B cell (primary cell): ENCODE results near the gene NATD1. TPM values are rescaled to one million over a fixed set of nuclear protein-coding genes. Genes with fewer than 3 reads are reported as not detected.
A peak's percentile ranks its signal among the peaks of the same experiment; 100 is the strongest.

Experiments
- ATAC-seq: fragments of 200-7000 bp; cut with Tn5 transposase; one replicate; pipeline ENCODE4 v1.10.0; 2021; ENCODE audit warnings: low read depth, mild to moderate bottlenecking, moderate number of reproducible peaks, moderate library complexity
- CTCF ChIA-PET: fragments of 350-600 bp; sonication (Branson Sonifier 250); formaldehyde crosslinking; loops from one replicate; lab custom pipeline; 2021; ENCODE audit warnings: antibody characterized with exemption, inconsistent platforms; lab: Charles Lee
- POLR2A ChIA-PET: fragments of 350-600 bp; sonication (Branson Sonifier 250); formaldehyde crosslinking; loops from one replicate; lab custom pipeline; 2021; ENCODE audit warnings: antibody characterized with exemption; lab: Charles Lee
- DNase-seq: peaks from one replicate; pipeline ENCODE4 v3.0.0; 2013
- H2AFZ ChIP-seq: 2 replicates; pipeline ENCODE4 v1.6.1; 2012; ENCODE audit warnings: mild to moderate bottlenecking, low read depth, low read length; ENCODE audit not compliant: insufficient read depth, poor library complexity, severe bottlenecking
- H3K27ac ChIP-seq, 2 donors: 1 replicate in 1 of 2; 2 replicates in 1 of 2; pipeline ENCODE4 v1.5.1; 2012 to 2013; ENCODE audit warnings: low read length in 2 of 2, mild to moderate bottlenecking in 2 of 2, moderate library complexity in 1 of 2
- H3K27me3 ChIP-seq, 4 experiments: fragments of 200-600 bp in 1 of 4; sonication (generic) in 1 of 4; replicated peaks in 1 of 4; 1 replicate in 2 of 4; 2 replicates in 2 of 4; pipeline versions ENCODE4 v1.6.1 to v1.7.0; 2013 to 2016; ENCODE audit warnings: low read length in 3 of 4, mild to moderate bottlenecking in 2 of 4, mixed read lengths in 1 of 4, moderate library complexity in 1 of 4; ENCODE audit not compliant: insufficient read depth in 4 of 4, control insufficient read depth in 3 of 4; ENCODE audit errors: control extremely low read depth in 1 of 4
- H3K36me3 ChIP-seq, 2 experiments: replicated peaks in 1 of 2; 1 replicate in 1 of 2; 2 replicates in 1 of 2; pipeline versions ENCODE4 v1.6.1 to v1.7.1; 2013; ENCODE audit warnings: low read length in 1 of 2; ENCODE audit not compliant: insufficient read depth in 2 of 2, control insufficient read depth in 1 of 2; ENCODE audit errors: control extremely low read depth in 1 of 2, extremely low read depth in 1 of 2
- H3K4me1 ChIP-seq, 2 donors: fragments of 200-600 bp in 1 of 2; sonication (generic) in 1 of 2; 1 replicate in 1 of 2; 2 replicates in 1 of 2; pipeline versions ENCODE4 v1.5.1 to v1.6.1; 2013 to 2017; ENCODE audit warnings: low read length in 2 of 2; ENCODE audit not compliant: control insufficient read depth in 2 of 2, insufficient read depth in 2 of 2
- H3K4me2 ChIP-seq: replicated peaks from 2 replicates; pipeline ENCODE3; 2012; ENCODE audit warnings: mild to moderate bottlenecking, low read depth, low read length; ENCODE audit not compliant: poor library complexity, severe bottlenecking
- H3K4me3 ChIP-seq, 5 experiments: fragments of 200-600 bp in 1 of 5; sonication (generic) in 1 of 5; 1 replicate in 3 of 5; 2 replicates in 2 of 5; pipeline versions ENCODE4 v1.5.1 to v1.7.0; 2011 to 2016; ENCODE audit warnings: low read length in 4 of 5, mild to moderate bottlenecking in 4 of 5, low read depth in 2 of 5, control low read depth in 1 of 5, moderate library complexity in 1 of 5; ENCODE audit not compliant: insufficient read depth in 1 of 5; ENCODE audit errors: control extremely low read depth in 1 of 5, extremely low read depth in 1 of 5
- H3K79me2 ChIP-seq: fragments of 200-600 bp; sonication (generic); one replicate; pipeline ENCODE4 v1.6.0; 2016; ENCODE audit warnings: low read length; ENCODE audit not compliant: control insufficient read depth, insufficient read depth
- H3K9ac ChIP-seq: fragments of 200-600 bp; sonication (generic); 2 replicates; pipeline ENCODE4 v1.6.1; 2017; ENCODE audit warnings: mild to moderate bottlenecking, low read length, moderate library complexity
- H3K9me3 ChIP-seq, 3 donors: one replicate each; pipeline versions ENCODE4 v1.6.1 to v1.7.1; 2013; ENCODE audit warnings: low read length in 2 of 3; ENCODE audit not compliant: control insufficient read depth in 2 of 3, insufficient read depth in 1 of 3; ENCODE audit errors: control extremely low read depth in 1 of 3
- H4K20me1 ChIP-seq: 2 replicates; pipeline ENCODE4 v1.6.0; 2012; ENCODE audit warnings: mild to moderate bottlenecking, low read length; ENCODE audit not compliant: insufficient read depth, control insufficient read depth, poor library complexity, severe bottlenecking
- H3K27ac Mint-ChIP-seq: one replicate; pipeline ENCODE4 v1.8.0; 2021; ENCODE audit warnings: mixed read lengths
- H3K27me3 Mint-ChIP-seq: one replicate; pipeline ENCODE4 v1.8.0; 2021; ENCODE audit warnings: mixed read lengths
- H3K4me1 Mint-ChIP-seq: one replicate; pipeline ENCODE4 v1.8.0; 2021; ENCODE audit warnings: mixed read lengths
- H3K4me3 Mint-ChIP-seq: one replicate; pipeline ENCODE4 v1.8.0; 2021; ENCODE audit warnings: mixed read lengths
- H3K9me3 Mint-ChIP-seq: one replicate; pipeline ENCODE4 v1.8.0; 2022; ENCODE audit warnings: mixed read lengths; ENCODE audit not compliant: insufficient read depth
- EZH2 ChIP-seq: IDR thresholded peaks from 2 replicates; pipeline ENCODE4 v1.6.1; 2012; ENCODE audit warnings: borderline replicate concordance, low read depth, mild to moderate bottlenecking, moderate library complexity, low read length; ENCODE audit not compliant: insufficient read depth, poor library complexity, severe bottlenecking
- WGBS: methylation state at CpG from one replicate; pipeline ENCODE4 v1.1.5; 2013; ENCODE audit warnings: missing lambda C conversion rate; ENCODE audit not compliant: insufficient coverage; 5-methylcytosine and 5-hydroxymethylcytosine counted together
- intact Hi-C: fragments of 100-400 bp; cut with micrococcal nuclease; formaldehyde crosslinking; loops from one replicate; pipeline ENCODE4 v1.10.0; 2022
- polyA plus RNA-seq: library from polyadenylated mRNA; depleted of rRNA; stranded (reverse); fragments of >200 nt; gene quantifications from 2 replicates; pipeline ENCODE4 v1.2.3, GENCODE V29; 2012
- total RNA-seq, 2 donors: library from RNA; stranded (reverse); fragments of 120-200 nt in 1 of 2; gene quantifications; 1 replicate in 1 of 2; 2 replicates in 1 of 2; pipeline versions ENCODE4 v1.2.3 to v1.2.4, GENCODE V29; 2013 to 2022
- TF ChIP-seq, protein P1 (sequence below): fragments of 200-600 bp; IDR thresholded peaks from one replicate; pipeline ENCODE4 v1.8.0; 2022; ENCODE audit warnings: antibody characterized with exemption, mild to moderate bottlenecking

Gene NATD1
- total and polyA plus RNA-seq, 2 donors (not counting 1 experiment from before 2014, with no cell fraction given) = 2.0 to 6.7 TPM

DNA sequence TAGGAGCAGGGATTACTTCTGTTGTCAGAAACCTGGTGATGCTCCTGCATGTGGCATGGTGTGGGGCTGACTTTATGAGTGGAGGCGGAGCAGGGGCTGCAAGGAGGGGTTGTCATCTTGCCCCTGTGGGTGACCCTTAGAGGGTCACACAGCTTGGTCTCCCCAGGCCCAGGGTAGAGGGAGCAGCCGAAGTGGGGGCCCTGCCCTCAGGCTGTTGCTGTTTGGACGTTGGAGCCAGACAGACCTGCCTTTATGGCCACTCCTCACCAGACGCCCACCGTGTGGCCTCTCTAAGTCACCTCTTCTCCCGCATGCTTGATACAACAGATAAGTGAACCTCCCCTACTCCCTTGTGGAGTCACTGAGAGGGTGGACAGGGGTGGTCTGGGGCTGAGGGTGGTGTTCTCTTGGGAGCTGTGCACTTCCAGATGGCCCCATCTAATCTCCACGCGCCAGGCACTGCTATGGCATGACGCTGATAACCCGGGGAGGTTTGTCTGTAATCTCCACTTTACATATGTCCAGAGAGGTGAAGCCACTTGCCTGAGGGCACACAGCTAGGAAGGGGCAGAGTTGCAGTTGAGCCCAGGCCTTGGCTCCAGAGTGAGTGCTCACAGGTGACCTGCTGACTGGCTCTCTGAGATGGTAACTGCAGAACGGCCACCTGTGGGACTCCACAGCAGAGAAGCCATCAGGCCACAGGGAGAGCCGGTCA, 41.3 kb upstream of the NATD1 start:
- no peak overlapping the region for H3K27ac ChIP-seq
- Mint-ChIP-seq H3K4me3 (no peak overlapping the region), H3K9me3 (no peaks in the 10 kb centered on the region), H3K27ac (peak overlapping the region; percentile 69), H3K4me1 (peaks cover 40% of the 10 kb centered on the region), H3K27me3 (no peaks in the 10 kb centered on the region)
- TF ChIP-seq, protein P1, sequence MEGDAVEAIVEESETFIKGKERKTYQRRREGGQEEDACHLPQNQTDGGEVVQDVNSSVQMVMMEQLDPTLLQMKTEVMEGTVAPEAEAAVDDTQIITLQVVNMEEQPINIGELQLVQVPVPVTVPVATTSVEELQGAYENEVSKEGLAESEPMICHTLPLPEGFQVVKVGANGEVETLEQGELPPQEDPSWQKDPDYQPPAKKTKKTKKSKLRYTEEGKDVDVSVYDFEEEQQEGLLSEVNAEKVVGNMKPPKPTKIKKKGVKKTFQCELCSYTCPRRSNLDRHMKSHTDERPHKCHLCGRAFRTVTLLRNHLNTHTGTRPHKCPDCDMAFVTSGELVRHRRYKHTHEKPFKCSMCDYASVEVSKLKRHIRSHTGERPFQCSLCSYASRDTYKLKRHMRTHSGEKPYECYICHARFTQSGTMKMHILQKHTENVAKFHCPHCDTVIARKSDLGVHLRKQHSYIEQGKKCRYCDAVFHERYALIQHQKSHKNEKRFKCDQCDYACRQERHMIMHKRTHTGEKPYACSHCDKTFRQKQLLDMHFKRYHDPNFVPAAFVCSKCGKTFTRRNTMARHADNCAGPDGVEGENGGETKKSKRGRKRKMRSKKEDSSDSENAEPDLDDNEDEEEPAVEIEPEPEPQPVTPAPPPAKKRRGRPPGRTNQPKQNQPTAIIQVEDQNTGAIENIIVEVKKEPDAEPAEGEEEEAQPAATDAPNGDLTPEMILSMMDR = no peak
- TF ChIP-seq EZH2 = no peak
- no peaks in the 10 kb centered on the region for H3K27me3 ChIP-seq
- peak overlapping the region; percentile 5 for H3K4me2 ChIP-seq
- peaks cover 97% of the 10 kb centered on the region for H4K20me1 ChIP-seq
- H3K9ac ChIP-seq = no peak overlapping the region
- ATAC-seq (no peak), DNase-seq (no peak)
- peaks cover 7 to 16% of the 10 kb centered on the region in 2 donors for H3K4me1 ChIP-seq
- peaks cover 89% of the 10 kb centered on the region for H3K79me2 ChIP-seq
- ChIA-PET POLR2A (no interaction called here), CTCF (interaction anchor here (0.5 kb wide), 1 partner anchor 17 kb away, joined by 3 read pairs; no protein-coding TSS in a partner anchor)
- peaks cover 0 to 48% (median 0%) of the 10 kb centered on the region in 3 donors for H3K9me3 ChIP-seq
- H3K4me3 ChIP-seq = no peak overlapping the region
- 68% methylated on average over 12 of the region's 12 CpGs for WGBS
- peaks cover 0 to 36% of the 10 kb centered on the region in 2 experiments for H3K36me3 ChIP-seq
- intact Hi-C loops = no loop called here
- H2AFZ ChIP-seq = no peak overlapping the region

DNA sequence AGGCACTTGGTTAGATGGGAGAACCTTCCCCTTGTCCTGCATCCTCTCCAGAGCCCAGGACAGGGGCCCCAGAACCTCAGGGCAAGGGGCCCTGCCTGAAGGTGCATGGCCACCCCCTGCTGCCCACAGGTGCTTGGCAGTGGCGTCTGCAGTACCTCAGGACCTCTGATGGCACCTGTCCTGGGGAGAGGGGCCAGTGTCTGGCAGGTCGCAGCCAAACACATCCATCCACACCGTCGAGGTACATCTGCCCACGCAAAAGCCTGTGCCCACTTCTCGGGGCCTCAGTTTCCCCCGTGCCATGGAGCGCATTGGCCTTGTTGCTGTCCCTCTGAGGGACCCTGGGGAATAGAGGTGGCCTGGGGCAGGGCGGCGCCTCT, 40.6 kb upstream of the NATD1 start:
- H3K4me1 Mint-ChIP-seq = peaks cover 46% of the 10 kb centered on the region

More for the DNA sequence above, 40.6 kb upstream of the NATD1 start:
- Histone ChIP-seq H3K4me3 (no peak overlapping the region), H4K20me1 (peaks cover 99% of the 10 kb centered on the region), H2AFZ (no peak overlapping the region), H3K79me2 (peaks cover 93% of the 10 kb centered on the region), H3K9me3 (peaks cover 0 to 44% (median 0%) of the 10 kb centered on the region in 3 donors), H3K9ac (no peak overlapping the region), H3K36me3 (peaks cover 0 to 32% of the 10 kb centered on the region in 2 experiments), H3K4me1 (peaks cover 14 to 22% of the 10 kb centered on the region in 2 donors), H3K27ac (no peak overlapping the region), H3K27me3 (no peaks in the 10 kb centered on the region), H3K4me2 (no peak overlapping the region)
- H3K27ac Mint-ChIP-seq = no peak overlapping the region
- intact Hi-C loops = no loop called here
- H3K27me3 Mint-ChIP-seq = no peaks in the 10 kb centered on the region
- H3K9me3 Mint-ChIP-seq = no peaks in the 10 kb centered on the region
- ChIA-PET POLR2A (no interaction called here), CTCF (interaction anchor here (0.5 kb wide), 1 partner anchor 18 kb away, joined by 3 read pairs; no protein-coding TSS in a partner anchor)
- DNase-seq (no peak), ATAC-seq (no peak)
- WGBS = 75% methylated on average over 10 of the region's 10 CpGs
- no peak overlapping the region for H3K4me3 Mint-ChIP-seq
- TF ChIP-seq, protein P1 = no peak
- no peak for TF ChIP-seq EZH2
